DND-41 (cell line): ENCODE measurements around the gene NTRK1.

Experiments used
- CTCF ChIP-seq: IDR thresholded peaks from 2 replicates; pipeline ENCODE4 v1.5.1; 2012; ENCODE audit warnings: borderline replicate concordance, low read length, moderate library complexity, mild to moderate bottlenecking; ENCODE audit not compliant: poor library complexity, severe bottlenecking; ENCODE audit errors: extremely low read depth
- EZH2 ChIP-seq: IDR thresholded peaks from 3 replicates; pipeline ENCODE4 v1.6.1; 2012; ENCODE audit warnings: borderline replicate concordance, low read depth, mild to moderate bottlenecking, moderate library complexity, low read length, inconsistent platforms; ENCODE audit not compliant: severe bottlenecking

- no peak for TF ChIP-seq CTCF
- TF ChIP-seq EZH2, result no peak
Measured at GRCh38 chr1:156887317-156887716, 26.7 kb downstream of the NTRK1 start.
